K562 (cell line): ENCODE data around the gene BDP1. TPM values are rescaled to one million over a fixed set of nuclear protein-coding genes. Genes with fewer than 3 reads are reported as not detected.

Experiments used
- ATAC-seq: fragments of 200-7000 bp; cut with Tn5 transposase; 3 replicates; pipeline ENCODE4 v1.9.1; 2020; ENCODE audit warnings: moderate library complexity
- BruUV-seq: library from RNA; stranded (reverse); fragments of 400-500 nt; replicated peaks from 2 replicates; lab custom pipeline; 2021; lab: Mats Ljungman, UMichigan
- CTCF ChIA-PET: fragments of 300-600 bp; formaldehyde crosslinking; extraction: SDS; loops from one replicate; lab custom pipeline; 2021; ENCODE audit warnings: low intra/inter-chr PET ratio; lab: Yijun Ruan, JAX
- POLR2A ChIA-PET: fragments of 300-600, 350-650 bp; sonication (Branson Sonifier 250); formaldehyde crosslinking; extraction: SDS; loops from one replicate; lab custom pipeline; 2021; ENCODE audit warnings: antibody characterized with exemption, inconsistent platforms; lab: Yijun Ruan, JAX
- DNase-seq, 4 experiments: peaks; one replicate each; pipeline versions ENCODE4 v3.0.0 to v3.0.0-alpha.2; 2011 to 2018; ENCODE audit warnings: low spot score in 3 of 4, mixed read lengths in 3 of 4; ENCODE audit errors: extremely low read depth in 1 of 4
- FAIRE-seq: peaks from 2 replicates; lab custom pipeline; 2011; peaks lifted over from hg19 to GRCh38; lab: Jason Lieb, UNC
- H2AFZ ChIP-seq: 2 replicates; pipeline ENCODE4 v1.6.0; 2011; ENCODE audit warnings: low read depth, low read length, control low read depth, inconsistent platforms
- H3K27ac ChIP-seq: fragments of 200-600 bp; 3 replicates; pipeline ENCODE4 v1.8.0; 2011; ENCODE audit warnings: low read depth, mild to moderate bottlenecking, control low read depth, inconsistent platforms, low read length, moderate library complexity, mixed read lengths; ENCODE audit errors: extremely low read depth
- H3K27me3 ChIP-seq, 2 experiments: fragments of 300-600 bp in 1 of 2; 2 replicates in 1 of 2; 3 replicates in 1 of 2; pipeline versions ENCODE4 v1.6.0 to v1.8.0; 2011; ENCODE audit warnings: inconsistent platforms in 2 of 2, low read length in 2 of 2, mild to moderate bottlenecking in 1 of 2, mixed read lengths in 1 of 2, moderate library complexity in 1 of 2; ENCODE audit not compliant: control insufficient read depth in 2 of 2, insufficient read depth in 2 of 2
- H3K36me3 ChIP-seq: fragments of 300-600 bp; 3 replicates; pipeline ENCODE4 v1.8.0; 2011; ENCODE audit warnings: mild to moderate bottlenecking, low read length, inconsistent platforms; ENCODE audit not compliant: control insufficient read depth, insufficient read depth
- H3K4me1 ChIP-seq, 2 experiments: fragments of 200-600 bp in 1 of 2; replicated peaks in 1 of 2; 2 replicates in 1 of 2; 3 replicates in 1 of 2; pipeline versions ENCODE4 v1.5.1 to v1.8.0; 2011; ENCODE audit warnings: inconsistent platforms in 2 of 2, low read length in 2 of 2, mild to moderate bottlenecking in 1 of 2, mixed read lengths in 1 of 2, moderate library complexity in 1 of 2; ENCODE audit not compliant: control insufficient read depth in 2 of 2, insufficient read depth in 2 of 2
- H3K4me2 ChIP-seq: 2 replicates; pipeline ENCODE4 v1.6.1; 2011; ENCODE audit warnings: low read length, control low read depth, inconsistent platforms, mixed read lengths; ENCODE audit not compliant: insufficient read depth
- H3K4me3 ChIP-seq: fragments of 200-600 bp; sonication (generic), shearing (Covaris generic); 2 replicates; pipeline ENCODE4 v1.5.1; 2016; ENCODE audit warnings: control low read depth, inconsistent platforms
- H3K79me2 ChIP-seq: fragments of 200-600 bp; 3 replicates; pipeline ENCODE4 v1.8.0; 2011; ENCODE audit warnings: low read length, inconsistent platforms; ENCODE audit not compliant: control insufficient read depth, insufficient read depth
- H3K9ac ChIP-seq, 2 experiments: 2 replicates each; pipeline versions ENCODE4 v1.6.0 to v1.6.1; 2011; ENCODE audit warnings: low read depth in 2 of 2, low read length in 2 of 2, control low read depth in 1 of 2, inconsistent platforms in 1 of 2, mild to moderate bottlenecking in 1 of 2, mixed read lengths in 1 of 2; ENCODE audit not compliant: insufficient read depth in 1 of 2
- H3K9me1 ChIP-seq: one replicate; pipeline ENCODE4 v1.6.0; 2011; ENCODE audit warnings: inconsistent platforms, mild to moderate bottlenecking, low read length, moderate library complexity; ENCODE audit not compliant: control insufficient read depth, insufficient read depth
- H3K9me3 ChIP-seq: replicated peaks from 2 replicates; pipeline ENCODE4 v1.5.1; 2011; ENCODE audit warnings: low read depth, low read length, inconsistent platforms; ENCODE audit not compliant: control insufficient read depth, insufficient read depth
- H4K20me1 ChIP-seq: replicated peaks from 2 replicates; pipeline ENCODE4 v1.6.1; 2011; ENCODE audit warnings: low read length, inconsistent platforms, mixed read lengths; ENCODE audit not compliant: control insufficient read depth, insufficient read depth
- CBX8 ChIP-seq: fragments of 200-600 bp; sonication (generic); IDR thresholded peaks from 2 replicates; pipeline ENCODE4 v1.6.1; 2012; ENCODE audit warnings: borderline replicate concordance, mixed run types, low read depth, mild to moderate bottlenecking, moderate library complexity, mixed read lengths, low read length, control low read depth, inconsistent platforms; ENCODE audit not compliant: poor library complexity, severe bottlenecking; ENCODE audit errors: extremely low read depth
- CTCF ChIP-seq, 3 experiments: IDR thresholded peaks in 2 of 3; conservative IDR thresholded peaks in 1 of 3; 2 replicates each; pipeline ENCODE4 v1.5.1; 2011 to 2012; ENCODE audit warnings: low read length in 3 of 3, mild to moderate bottlenecking in 3 of 3, control low read depth in 2 of 3, improper control_type of control experiment in 1 of 3, inconsistent platforms in 1 of 3, low read depth in 1 of 3, mixed read lengths in 1 of 3, moderate library complexity in 1 of 3; ENCODE audit not compliant: insufficient read depth in 2 of 3
- PKNOX1 ChIP-seq: fragments of 450-650 bp; IDR thresholded peaks from 2 replicates; pipeline ENCODE4 v1.6.1; 2016
- POLR2G ChIP-seq: fragments of 200-400 bp; formaldehyde crosslinking; IDR thresholded peaks from 2 replicates; pipeline ENCODE4 v1.6.1; 2017; ENCODE audit warnings: low read depth, mild to moderate bottlenecking, antibody characterized with exemption, low read length, moderate library complexity
- POLR3A ChIP-seq: IDR thresholded peaks from 2 replicates; pipeline ENCODE4 v1.6.1; 2011; ENCODE audit warnings: borderline replicate concordance, mild to moderate bottlenecking, moderate library complexity; ENCODE audit not compliant: insufficient read length, insufficient read depth; ENCODE audit errors: extremely low read depth
- ZNF316 ChIP-seq: fragments of 450-650 bp; IDR thresholded peaks from 2 replicates; pipeline ENCODE4 v1.6.1; 2016
- WGBS: fragments of 100-300 bp; shearing (Covaris generic); methylation state at CpG from one replicate; pipeline ENCODE4 v1.1.6; 2016; ENCODE audit warnings: low coverage, mixed read lengths; ENCODE audit not compliant: insufficient coverage; ENCODE audit errors: missing lambda C conversion rate; 5-methylcytosine and 5-hydroxymethylcytosine counted together
- in situ Hi-C: fragments of 300-500 bp; cut with MboI; formaldehyde crosslinking; loops from 4 replicates; pipeline ENCODE4 v1.15.0; 2018; ENCODE audit warnings: inconsistent platforms, mixed read lengths
- intact Hi-C: fragments of 100-400 bp; cut with micrococcal nuclease; formaldehyde crosslinking; loops from 2 replicates; pipeline ENCODE4 v1.14.2; 2022
- polyA plus RNA-seq, 8 experiments: library from polyadenylated mRNA; depleted of rRNA in 4 of 8; stranded (reverse) in 5 of 8; unstranded in 3 of 8; fragments of >200 nt; fragmentation: Nextera tagmentation in 2 of 8; fragmentation: Illumina TruSeq in 1 of 8; extraction: Ambion mirVana in 2 of 8; extraction: Trizol in 1 of 8; gene quantifications; 2 replicates each; pipeline versions ENCODE4 v1.2.1 to v1.2.3, GENCODE V29; 2011 to 2014; ENCODE audit warnings: inconsistent platforms in 1 of 8, missing spikeins in 1 of 8
- total RNA-seq, 7 experiments: library from RNA; depleted of rRNA in 6 of 7; stranded (reverse); fragments of >200 nt in 6 of 7; fragmentation: Illumina TruSeq in 2 of 7; extraction: Trizol in 2 of 7; gene quantifications; 2 replicates each; pipeline versions ENCODE4 v1.2.1 to v1.2.3, GENCODE V29; 2011 to 2021; ENCODE audit warnings: low replicate concordance in 1 of 7

Gene BDP1
- total and polyA plus RNA-seq, 9 of the 15 experiments (the other 6 are each of a cell fraction or from before 2014, with no cell fraction given), result 6.9 to 47.3 (median 23.9) TPM

- ChIA-PET CTCF (no interaction called here), POLR2A (no interaction called here)
- no peak for ATAC-seq
Measured at GRCh38 chr5:71563161-71563560, 107.7 kb downstream of the BDP1 start.

More at GRCh38 chr5:71563161-71563560, 107.7 kb downstream of the BDP1 start:
- in situ Hi-C loops (no loop called here), intact Hi-C loops (no loop called here)
- WGBS, result 100% methylated on average over 4 of the region's 4 CpGs
- no peak for FAIRE-seq
- H3K9me1 ChIP-seq, result no peaks in the 10 kb centered on the region
- no peaks in the 10 kb centered on the region for H3K9me3 ChIP-seq
- no peak overlapping the region for H3K9ac ChIP-seq
- no peaks in the 10 kb centered on the region for H3K27me3 ChIP-seq
- H3K4me2 ChIP-seq, result no peak overlapping the region
- no TSS peak for BruUV-seq
- H3K27ac ChIP-seq, result no peak overlapping the region
- no peaks in the 10 kb centered on the region for H3K4me1 ChIP-seq
- H3K36me3 ChIP-seq, result peaks cover 76% of the 10 kb centered on the region
- no peak overlapping the region for H2AFZ ChIP-seq
- no peaks in the 10 kb centered on the region; the same call in 1 of the 2 replicates for H4K20me1 ChIP-seq
- H3K4me3 ChIP-seq, result no peak overlapping the region
- H3K79me2 ChIP-seq, result no peaks in the 10 kb centered on the region
- DNase-seq, result no peak
- no peak for TF ChIP-seq CTCF (IDR thresholded peaks at IDR 0.05 in 2 of 3, conservative IDR thresholded peaks at IDR 0.05 in 1 of 3; ENCODE audit: insufficient read depth in 2 of 3, low read depth in 1 of 3, low read length in 3 of 3)
- TF ChIP-seq CBX8, result no peak
- TF ChIP-seq POLR2G, result no peak
- no peak for TF ChIP-seq PKNOX1
- peak; percentile 59 for TF ChIP-seq ZNF316
- TF ChIP-seq POLR3A, result no peak
